IMR-90 (cell line): ENCODE measurements around the gene FCHO1. TPM values are rescaled to one million over a fixed set of nuclear protein-coding genes. Genes with fewer than 3 reads are reported as not detected.

Experiments
- ATAC-seq: fragments of 200-7000 bp; cut with Tn5 transposase; 2 replicates; pipeline ENCODE4 v1.9.1; 2020; ENCODE audit warnings: low read depth, mild to moderate bottlenecking, moderate library complexity
- BruUV-seq: library from RNA; stranded (reverse); fragments of 400-500 nt; replicated peaks from 2 replicates; lab custom pipeline; 2021; lab: Mats Ljungman, UMichigan
- CTCF ChIA-PET: fragments of 300-600 bp; formaldehyde crosslinking; extraction: SDS; loops from one replicate; lab custom pipeline; 2021; ENCODE audit warnings: antibody characterized with exemption; lab: Yijun Ruan, JAX
- POLR2A ChIA-PET: fragments of 300-600 bp; sonication (Branson Sonifier 250); formaldehyde crosslinking; loops from one replicate; lab custom pipeline; 2022; ENCODE audit warnings: antibody characterized with exemption; ENCODE audit not compliant: unreplicated experiment; lab: Charles Lee
- DNase-seq: peaks from one replicate; pipeline ENCODE4 v3.0.0; 2013
- H2AFZ ChIP-seq: replicated peaks from 2 replicates; pipeline ENCODE3; 2013; ENCODE audit warnings: low read length, mild to moderate bottlenecking; ENCODE audit not compliant: poor library complexity
- H2AK5ac ChIP-seq: 2 replicates; pipeline ENCODE4 v1.6.1; 2013; ENCODE audit warnings: low read depth, low read length, inconsistent platforms
- H2AK9ac ChIP-seq: replicated peaks from 2 replicates; pipeline ENCODE3; 2013; ENCODE audit warnings: mild to moderate bottlenecking, low read depth, low read length, moderate library complexity; ENCODE audit not compliant: poor library complexity
- H2BK120ac ChIP-seq: 2 replicates; pipeline ENCODE4 v1.6.1; 2013; ENCODE audit warnings: low read depth, low read length, inconsistent platforms
- H2BK15ac ChIP-seq: 3 replicates; pipeline ENCODE4 v1.6.1; 2013; ENCODE audit warnings: low read depth, low read length, inconsistent platforms
- H2BK20ac ChIP-seq: 2 replicates; pipeline ENCODE4 v1.6.1; 2013; ENCODE audit warnings: low read depth, mild to moderate bottlenecking, inconsistent platforms, low read length, moderate library complexity
- H2BK5ac ChIP-seq: 2 replicates; pipeline ENCODE4 v1.6.1; 2013; ENCODE audit warnings: mild to moderate bottlenecking, low read depth, low read length, inconsistent platforms; ENCODE audit not compliant: poor library complexity, severe bottlenecking
- H3K14ac ChIP-seq: replicated peaks from 2 replicates; pipeline ENCODE4 v1.6.1; 2013; ENCODE audit warnings: low read depth, low read length, inconsistent platforms
- H3K18ac ChIP-seq: 2 replicates; pipeline ENCODE4 v1.6.1; 2013; ENCODE audit warnings: low read depth, low read length, control low read depth
- H3K23ac ChIP-seq: 2 replicates; pipeline ENCODE4 v1.6.1; 2013; ENCODE audit warnings: low read depth, low read length, inconsistent platforms
- H3K27ac ChIP-seq: 2 replicates; pipeline ENCODE4 v1.5.1; 2013; ENCODE audit warnings: mild to moderate bottlenecking, control low read depth, low read length; ENCODE audit not compliant: insufficient read depth
- H3K27me3 ChIP-seq: 2 replicates; pipeline ENCODE4 v1.6.1; 2013; ENCODE audit warnings: low read length; ENCODE audit not compliant: control insufficient read depth, insufficient read depth
- H3K36me3 ChIP-seq: 2 replicates; pipeline ENCODE4 v1.6.1; 2013; ENCODE audit warnings: low read length, mixed read lengths; ENCODE audit not compliant: control insufficient read depth, insufficient read depth
- H3K4ac ChIP-seq: 2 replicates; pipeline ENCODE4 v1.6.1; 2013; ENCODE audit warnings: low read depth, low read length, inconsistent platforms
- H3K4me1 ChIP-seq: 2 replicates; pipeline ENCODE4 v1.6.1; 2013; ENCODE audit warnings: low read length, mixed read lengths; ENCODE audit not compliant: control insufficient read depth, insufficient read depth
- H3K4me2 ChIP-seq: 2 replicates; pipeline ENCODE4 v1.6.1; 2013; ENCODE audit warnings: low read depth, mild to moderate bottlenecking, control low read depth, low read length, moderate library complexity
- H3K4me3 ChIP-seq: 2 replicates; pipeline ENCODE4 v1.5.1; 2013; ENCODE audit warnings: low read depth, mild to moderate bottlenecking, control low read depth, low read length, moderate library complexity; ENCODE audit not compliant: insufficient read depth
- H3K56ac ChIP-seq: 2 replicates; pipeline ENCODE4 v1.6.1; 2013; ENCODE audit warnings: low read length, inconsistent platforms; ENCODE audit not compliant: insufficient read depth; ENCODE audit errors: extremely low read depth
- H3K79me1 ChIP-seq, 2 experiments: 2 replicates each; pipeline ENCODE4 v1.6.1; 2013; ENCODE audit warnings: low read length in 2 of 2, inconsistent platforms in 1 of 2, low read depth in 1 of 2
- H3K9ac ChIP-seq: 2 replicates; pipeline ENCODE4 v1.6.1; 2013; ENCODE audit warnings: low read depth, low read length, control low read depth
- H3K9me1 ChIP-seq: 2 replicates; pipeline ENCODE4 v1.6.1; 2013; ENCODE audit warnings: low read length, inconsistent platforms; ENCODE audit not compliant: insufficient read depth
- H3K9me3 ChIP-seq: 2 replicates; pipeline ENCODE4 v1.6.1; 2013; ENCODE audit warnings: low read length; ENCODE audit not compliant: control insufficient read depth, insufficient read depth
- H4K20me1 ChIP-seq: 2 replicates; pipeline ENCODE4 v1.6.1; 2013; ENCODE audit warnings: low read length, inconsistent platforms; ENCODE audit not compliant: insufficient read depth
- H4K5ac ChIP-seq: 2 replicates; pipeline ENCODE4 v1.6.1; 2013; ENCODE audit warnings: mild to moderate bottlenecking, low read depth, low read length, control low read depth
- H4K8ac ChIP-seq, 2 experiments: 2 replicates each; pipeline ENCODE4 v1.6.1; 2013; ENCODE audit warnings: low read depth in 2 of 2, low read length in 2 of 2, control low read depth in 1 of 2, inconsistent platforms in 1 of 2
- H4K91ac ChIP-seq: 2 replicates; pipeline ENCODE4 v1.6.1; 2013; ENCODE audit warnings: low read depth, low read length, inconsistent platforms; ENCODE audit not compliant: insufficient read depth
- BHLHE40 ChIP-seq: fragments of 150-350 bp; IDR thresholded peaks from 2 replicates; pipeline ENCODE4 v1.6.1; 2016; ENCODE audit warnings: mild to moderate bottlenecking, low read depth, low read length
- CHD1 ChIP-seq: IDR thresholded peaks from 2 replicates; pipeline ENCODE4 v1.6.1; 2012; ENCODE audit warnings: low read depth, low read length, improper control_type of control experiment
- ELK1 ChIP-seq: fragments of 150-350 bp; IDR thresholded peaks from 2 replicates; pipeline ENCODE4 v1.6.1; 2016; ENCODE audit warnings: low read depth, mild to moderate bottlenecking, low read length, moderate library complexity, borderline replicate concordance
- FOS ChIP-seq: fragments of 150-350 bp; IDR thresholded peaks from 2 replicates; pipeline ENCODE4 v1.6.1; 2016; ENCODE audit warnings: low read depth, low read length
- MAFK ChIP-seq: IDR thresholded peaks from 2 replicates; pipeline ENCODE4 v1.6.1; 2012; ENCODE audit warnings: low read depth, low read length, improper control_type of control experiment
- MAZ ChIP-seq: IDR thresholded peaks from 2 replicates; pipeline ENCODE4 v1.6.1; 2012; ENCODE audit warnings: low read depth, mild to moderate bottlenecking, low read length, improper control_type of control experiment, moderate library complexity, borderline replicate concordance
- RCOR1 ChIP-seq: IDR thresholded peaks from 2 replicates; pipeline ENCODE4 v1.6.1; 2012; ENCODE audit warnings: mild to moderate bottlenecking, low read length, improper control_type of control experiment; ENCODE audit not compliant: insufficient replicate concordance
- USF2 ChIP-seq: fragments of 150-350 bp; IDR thresholded peaks from 2 replicates; pipeline ENCODE4 v1.6.1; 2017; ENCODE audit warnings: mild to moderate bottlenecking, antibody characterized with exemption, low read length, low read depth
- WGBS, 2 experiments: methylation state at CpG; one replicate each; pipeline versions ENCODE4 v1.1.5 to v1.1.7; 2013; ENCODE audit warnings: missing lambda C conversion rate in 2 of 2; ENCODE audit not compliant: insufficient read length in 1 of 2; ENCODE audit errors: extremely low coverage in 2 of 2; 5-methylcytosine and 5-hydroxymethylcytosine counted together
- dilution Hi-C: fragments of 300-500 bp; cut with HindIII; formaldehyde crosslinking; loops from one replicate; pipeline ENCODE4 v1.14.3; 2018; ENCODE audit warnings: low sequenced_read_pairs; ENCODE audit not compliant: unreplicated experiment
- in situ Hi-C: fragments of 300-500 bp; cut with MboI; formaldehyde crosslinking; loops from 3 replicates; pipeline ENCODE4 v1.14.3; 2019; ENCODE audit warnings: low sequenced_read_pairs, inconsistent platforms, mixed read lengths
- intact Hi-C: fragments of 100-400 bp; cut with micrococcal nuclease; formaldehyde crosslinking; loops from 2 replicates; pipeline ENCODE4 v1.10.0; 2022
- polyA plus RNA-seq, 3 experiments: library from polyadenylated mRNA; depleted of rRNA; stranded (reverse); fragments of >200 nt; gene quantifications; 2 replicates each; pipeline ENCODE4 v1.2.3, GENCODE V29; 2012; ENCODE audit warnings: low replicate concordance in 1 of 3
- total RNA-seq: library from RNA; depleted of rRNA; stranded (reverse); fragments of >200 nt; gene quantifications from 2 replicates; pipeline ENCODE4 v1.2.3, GENCODE V29; 2012

FCHO1 gene
- total and polyA plus RNA-seq, 2 of the 4 experiments (the other 2 are of a cell fraction), result 0.18 to 1.0 TPM

GRCh38 chr19:17719730-17720400 lies 31.4 kb upstream of the FCHO1 start:
- Histone ChIP-seq H3K4me3 (peak overlapping the region; percentile 70), H3K4ac (0 out of 2 replicates have a peak overlapping the region, but pooled peaks have one; percentile 33), H4K20me1 (peaks cover 24% of the 10 kb centered on the region), H4K8ac (peak overlapping the region in 1 of 2 experiments; percentile 100; a peak in 1 of 4 replicates), H2AK5ac (peak overlapping the region; percentile 27), H2AK9ac (peak overlapping the region; percentile 96), H3K18ac (no peak overlapping the region), H2BK15ac (no peak overlapping the region), H3K9me3 (no peaks in the 10 kb centered on the region), H2BK20ac (no peak overlapping the region), H3K56ac (peak overlapping the region; percentile 23), H2AFZ (peak overlapping the region; percentile 96), H3K27ac (peak overlapping the region; percentile 28; the same call in 1 of the 2 replicates), H2BK120ac (no peak overlapping the region), H3K4me1 (peaks cover 13% of the 10 kb centered on the region), H3K14ac (peak overlapping the region; percentile 63), H2BK5ac (peak overlapping the region; percentile 7), H3K9ac (peak overlapping the region; percentile 73), H3K4me2 (peak overlapping the region; percentile 94), H4K5ac (no peak overlapping the region), H3K27me3 (no peaks in the 10 kb centered on the region), H3K23ac (peak overlapping the region; percentile 79), H3K79me1 (peaks cover 5 to 49% of the 10 kb centered on the region in 2 experiments), H3K36me3 (peaks cover 19% of the 10 kb centered on the region), H4K91ac (no peak overlapping the region), H3K9me1 (peaks cover 16% of the 10 kb centered on the region)
- in situ Hi-C loops (no loop called here), intact Hi-C loops (no loop called here), dilution Hi-C loops (no loop called here)
- peak; percentile 47 for ATAC-seq
- ChIA-PET CTCF (no interaction called here), POLR2A (no interaction called here)
- whole genome bisulfite sequencing, 2 experiments, result 18% methylated on average over 11 of the region's 38 CpGs; no CpG with 5 or more reads in 1 of the 2 experiments
- no peak for DNase-seq
- no TSS peak for BruUV-seq
- TF ChIP-seq ELK1 (no peak), USF2 (no peak), BHLHE40 (no peak), FOS (0 out of 2 replicates have a peak, but pooled peaks have one; percentile 9), MAZ (no peak), CHD1 (no peak), MAFK (no peak), RCOR1 (no peak)
